ENCODE measurements around the gene KRTAP10-11.

Gene KRTAP10-11

DNA sequence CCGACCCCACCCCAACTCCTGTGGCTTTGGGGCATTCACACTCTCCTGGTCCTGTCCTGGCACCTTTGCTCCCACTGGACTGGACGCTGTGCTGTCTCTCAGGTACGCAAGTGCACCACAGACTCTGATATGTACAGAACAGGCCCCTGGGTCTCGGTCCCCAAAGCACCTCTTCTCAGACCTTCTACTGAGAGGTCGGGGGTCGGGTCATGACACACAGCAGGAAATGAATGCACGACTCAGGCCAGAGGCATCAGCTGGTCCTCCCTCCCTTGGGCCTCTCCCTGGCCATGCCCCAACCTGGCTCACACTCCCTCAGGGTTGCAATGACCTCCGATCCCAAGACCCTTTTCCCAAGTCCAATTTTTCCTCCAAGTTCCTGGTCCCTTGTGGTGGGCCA is 49.0 kb downstream of the KRTAP10-11 start:
- no peak for DNase-seq (ENCODE audit: low spot score)

DNA sequence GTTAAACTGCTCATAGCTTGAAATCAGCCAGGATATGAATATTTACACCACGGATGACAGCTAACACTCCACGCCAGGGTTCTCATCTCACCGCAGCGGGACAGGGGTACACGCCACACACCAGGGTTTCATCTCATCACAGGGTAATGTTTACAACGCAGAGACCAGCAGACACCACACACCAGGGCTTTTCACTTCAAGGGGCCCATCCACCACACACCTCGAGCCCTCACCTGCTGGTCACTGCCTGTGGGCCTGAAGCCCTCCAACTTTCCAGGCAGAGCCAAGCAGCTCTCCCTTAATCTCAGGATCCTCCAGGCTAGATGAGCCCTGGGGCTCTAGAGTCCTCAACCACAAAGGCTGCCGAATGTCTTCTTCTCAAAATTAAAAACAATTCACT is 49.4 kb downstream of the KRTAP10-11 start:
- no peak for DNase-seq (ENCODE audit: low spot score)

DNA sequence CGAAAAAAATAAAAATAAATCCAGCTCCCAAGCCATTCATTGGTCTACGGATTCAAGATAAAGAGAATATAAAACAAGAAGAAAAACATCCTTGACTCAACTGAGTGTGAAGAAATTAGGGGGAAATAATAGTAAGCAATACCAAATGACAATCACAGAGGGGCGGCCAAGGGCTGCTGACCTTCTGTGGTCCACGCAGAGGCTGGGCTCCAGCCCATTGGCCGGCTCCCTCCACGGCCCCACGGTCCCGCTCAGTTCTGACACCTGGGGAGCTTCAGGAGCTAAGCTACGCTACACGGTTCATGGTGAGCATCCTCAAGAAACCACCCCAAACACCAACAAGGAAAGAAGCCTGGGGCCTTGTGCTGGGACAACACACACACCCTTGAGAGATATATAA is 50.4 kb downstream of the KRTAP10-11 start:
- DNase-seq (ENCODE audit: low spot score) = no peak

All from HuH-7.5 (cell line).